Measurements from ENCODE around the gene ZNRD2.

The ZNRD2 gene

GRCh38 chr11:65538232-65538914, 31.9 kb upstream of the ZNRD2 start:
- DNase-seq (ENCODE audit: low read depth in 2 of 3, low spot score in 1 of 3) = no peak

DNA sequence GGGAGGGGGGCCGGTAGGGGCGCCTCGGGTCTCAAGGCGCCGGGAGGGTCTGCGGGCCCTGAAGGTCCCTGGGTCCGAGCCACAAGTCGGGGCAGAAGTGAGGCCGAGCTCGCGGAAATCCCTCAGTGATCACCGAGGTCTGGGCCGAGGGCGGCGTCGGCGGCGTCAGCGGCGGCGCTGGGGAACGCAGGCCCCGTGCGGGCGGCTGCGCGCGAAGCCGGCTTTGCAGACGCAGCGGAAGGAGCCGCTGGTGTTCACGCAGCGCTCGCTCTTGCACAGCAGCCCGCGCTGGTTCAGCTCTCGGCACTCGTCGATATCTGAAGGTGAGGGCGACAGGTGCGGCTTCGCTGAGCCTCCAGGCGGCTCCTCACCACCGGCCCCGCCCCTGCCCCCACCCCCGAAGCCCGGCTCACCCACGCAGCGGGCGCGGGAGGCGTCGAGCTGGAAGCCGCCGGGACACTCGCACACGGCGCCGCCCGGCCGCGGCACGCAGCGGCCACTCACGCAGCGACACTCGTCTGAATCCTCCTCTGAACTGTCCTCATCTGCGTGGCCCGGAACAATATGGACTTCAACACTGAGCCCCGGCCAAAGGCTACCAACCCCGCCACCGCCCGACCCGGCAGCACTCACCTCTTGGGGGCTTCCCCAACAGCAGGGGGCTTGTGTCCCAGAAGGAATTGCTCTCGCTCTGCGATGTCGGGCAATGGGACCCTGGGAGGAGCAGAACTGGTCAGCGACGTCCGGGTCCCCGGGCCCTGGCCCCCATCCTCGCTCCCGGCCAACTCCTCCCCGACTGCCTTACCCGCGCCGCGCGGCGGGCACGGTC, 31.1 kb upstream of the ZNRD2 start:
- no peak for DNase-seq (ENCODE audit: low read depth in 2 of 3, low spot score in 1 of 3)

- no peak for DNase-seq (ENCODE audit: low read depth in 2 of 3, low spot score in 1 of 3)
Observed at GRCh38 chr11:65539744-65540289, 30.5 kb upstream of the ZNRD2 start.

DNA sequence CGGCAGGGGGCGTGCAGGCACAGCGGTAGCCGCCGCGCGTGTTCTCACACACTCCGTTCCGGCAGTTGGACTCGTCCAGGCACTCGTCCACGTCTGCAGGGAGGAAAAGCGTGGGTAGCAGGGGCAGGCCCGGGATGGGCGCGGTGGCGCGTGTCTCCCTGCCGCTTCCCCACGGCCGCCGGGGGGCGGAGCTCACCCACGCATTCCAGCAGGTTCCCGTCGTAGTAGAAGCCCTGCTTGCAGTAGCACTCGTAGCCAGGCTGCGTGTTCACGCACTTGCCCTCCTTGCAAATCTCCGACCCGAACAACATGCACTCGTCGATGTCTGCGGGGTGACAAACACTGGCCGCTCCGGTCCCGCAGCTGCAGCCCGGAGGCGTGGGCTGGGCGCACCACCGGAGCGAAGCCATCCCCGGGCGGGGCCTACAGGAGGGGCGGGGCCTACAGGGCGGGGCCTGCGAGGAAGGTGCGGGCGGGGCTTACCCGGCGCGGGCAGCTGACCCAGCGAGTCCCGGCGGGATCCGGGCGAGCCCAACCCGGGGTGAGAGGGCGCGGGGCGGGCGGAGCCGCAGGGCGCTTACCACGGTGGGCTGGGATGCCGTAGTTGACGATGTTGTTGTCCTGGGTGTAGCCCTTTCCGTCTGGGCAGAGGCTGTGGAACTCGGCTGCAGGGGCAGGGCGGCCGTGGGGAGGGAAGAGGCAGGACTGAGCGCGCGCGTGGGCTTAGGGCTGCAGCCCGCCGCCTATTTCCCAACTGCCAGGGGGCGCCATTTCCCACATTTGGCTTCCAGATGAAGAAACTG, 29.8 kb upstream of the ZNRD2 start:
- DNase-seq (ENCODE audit: low read depth in 2 of 3, low spot score in 1 of 3) = peak; percentile 84 to 91 (median 85)

- no peak for DNase-seq (ENCODE audit: low read depth in 2 of 3, low spot score in 1 of 3)
Observed at GRCh38 chr11:65541093-65541982, 28.9 kb upstream of the ZNRD2 start.

- no peak for DNase-seq (ENCODE audit: low read depth in 2 of 3, low spot score in 1 of 3)
Observed at GRCh38 chr11:65542738-65543390, 27.4 kb upstream of the ZNRD2 start.

GRCh38 chr11:65545853-65546216, 24.4 kb upstream of the ZNRD2 start:
- no peak for DNase-seq (ENCODE audit: low read depth in 2 of 3, low spot score in 1 of 3)

DNA sequence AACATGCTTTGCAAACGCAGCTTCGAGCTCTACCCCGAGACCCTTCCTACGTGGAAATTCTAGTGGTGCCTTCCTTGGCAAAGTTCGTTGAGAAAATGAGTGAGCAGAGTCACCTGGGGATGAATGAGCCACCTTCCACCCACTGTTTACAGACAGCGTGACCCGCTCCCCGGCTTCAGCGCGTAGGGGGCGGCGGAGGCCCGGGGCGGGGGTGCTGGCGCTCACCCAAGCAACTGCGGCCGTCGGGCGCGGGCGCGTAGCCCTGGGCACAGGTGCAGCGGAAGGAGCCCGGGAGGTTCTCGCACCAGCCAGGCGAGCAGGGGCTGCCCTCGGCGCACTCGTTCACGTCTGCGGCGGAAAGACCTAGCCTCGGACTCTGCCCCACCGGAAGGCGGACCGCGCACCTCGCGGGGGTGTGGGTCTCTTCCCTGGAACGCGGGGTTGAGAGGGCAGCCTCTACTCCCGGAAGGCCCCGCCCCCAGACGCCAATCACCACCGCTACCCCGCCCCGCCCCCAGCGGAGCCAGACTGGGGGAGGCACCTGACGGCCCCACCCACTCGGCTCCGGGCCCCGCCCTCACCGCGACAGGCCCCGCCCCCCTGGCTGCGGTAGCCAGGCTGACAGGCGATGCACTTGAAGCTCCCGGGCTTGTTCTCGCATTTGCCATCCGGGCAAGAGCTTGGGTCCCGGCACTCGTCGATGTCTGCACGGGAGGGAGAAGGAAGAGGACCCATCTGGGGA, 23.9 kb upstream of the ZNRD2 start:
- DNase-seq (ENCODE audit: low read depth in 2 of 3, low spot score in 1 of 3) = peak; percentile 97 to 100 (median 98)

- DNase-seq (ENCODE audit: low read depth in 2 of 3, low spot score in 1 of 3) = no peak
Observed at GRCh38 chr11:65547446-65548125, 22.7 kb upstream of the ZNRD2 start.

GRCh38 chr11:65548395-65548794, 21.9 kb upstream of the ZNRD2 start:
- DNase-seq (ENCODE audit: low read depth in 2 of 3, low spot score in 1 of 3) = no peak

DNA sequence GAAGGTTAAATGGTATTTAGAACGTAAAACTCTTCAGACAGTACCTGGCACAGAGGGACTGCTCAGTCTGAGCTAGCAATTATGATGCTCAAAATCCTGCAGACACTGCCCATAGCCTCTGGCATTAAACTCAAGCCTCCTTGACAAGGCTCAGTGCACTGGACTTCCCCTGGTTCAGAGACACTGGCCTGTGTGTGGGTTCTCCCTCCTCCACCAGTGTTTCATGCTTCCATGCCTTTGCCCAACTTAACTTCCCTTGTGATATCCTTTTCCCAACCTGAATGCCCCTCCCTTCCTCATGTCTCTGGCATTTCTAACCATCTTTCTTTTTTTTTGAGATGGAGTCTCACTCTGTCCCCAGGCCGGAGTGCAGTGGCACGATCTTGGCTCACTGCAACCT, 21.2 kb upstream of the ZNRD2 start:
- DNase-seq (ENCODE audit: low read depth in 2 of 3, low spot score in 1 of 3) = no peak

- peak in 1 of 3 donors; percentile 52 for DNase-seq (ENCODE audit: low read depth in 2 of 3, low spot score in 1 of 3)
Observed at GRCh38 chr11:65551572-65552387, 18.5 kb upstream of the ZNRD2 start.

- DNase-seq (ENCODE audit: low read depth in 2 of 3, low spot score in 1 of 3) = no peak
Observed at GRCh38 chr11:65552388-65552951, 17.8 kb upstream of the ZNRD2 start.

DNA sequence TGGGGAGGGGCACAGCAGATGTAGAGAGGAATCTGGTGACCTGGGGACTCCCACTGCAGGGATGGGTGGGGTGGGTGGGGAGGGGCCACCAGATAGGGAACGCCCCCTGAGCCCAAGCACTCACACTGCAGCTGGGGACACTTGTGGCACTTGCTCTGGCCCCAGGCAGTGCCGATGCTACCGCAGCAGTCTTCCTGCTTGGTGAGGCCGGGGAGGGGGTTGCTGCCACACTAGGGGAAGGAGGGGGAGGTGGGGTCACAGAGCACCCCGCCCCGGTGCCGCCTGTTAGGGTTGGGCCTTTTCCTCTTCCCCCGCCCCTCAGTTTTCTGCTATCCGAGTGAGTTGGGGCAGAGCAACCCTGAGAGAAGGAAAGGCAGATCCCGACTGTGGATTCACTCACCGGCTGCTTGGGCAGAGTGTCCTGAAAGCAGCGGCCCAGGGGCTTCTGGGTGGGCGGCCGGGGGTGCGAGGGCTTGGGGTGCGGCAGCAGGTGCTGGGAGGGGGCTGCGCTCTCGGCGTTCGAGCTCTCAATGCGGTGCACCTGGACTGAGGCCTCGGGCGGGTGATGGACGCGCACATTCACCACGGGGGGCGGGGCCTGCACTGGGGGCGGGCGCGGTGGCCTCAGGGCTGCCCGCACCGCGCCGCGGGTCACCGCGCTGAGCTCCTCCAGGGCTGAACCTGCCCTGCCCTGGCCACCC, 16.8 kb upstream of the ZNRD2 start:
- peak in 1 of 3 donors; percentile 50 for DNase-seq (ENCODE audit: low read depth in 2 of 3, low spot score in 1 of 3)

GRCh38 chr11:65554057-65554818, 16.0 kb upstream of the ZNRD2 start:
- DNase-seq (ENCODE audit: low read depth in 2 of 3, low spot score in 1 of 3) = no peak

- no peak for DNase-seq (ENCODE audit: low read depth in 2 of 3, low spot score in 1 of 3)
Observed at GRCh38 chr11:65554842-65555430, 15.3 kb upstream of the ZNRD2 start.

Data from stimulated activated CD4-positive, alpha-beta T cell treated with anti-CD3 and anti-CD28 coated beads, Interleukin-12 subunit alpha, Interleukin-12 subunit beta, amount 100 ng/mL, for 48 hours (primary cell).